H1 (cell line): ENCODE measurements around the gene UPF3A. TPM values are rescaled to one million over a fixed set of nuclear protein-coding genes. Genes with fewer than 3 reads are reported as not detected.

ENCODE experiments used
- CTCF ChIA-PET: fragments of 300-600 bp; sonication (Branson Sonifier 250); formaldehyde crosslinking; loops from one replicate; lab custom pipeline; 2021; ENCODE audit not compliant: partially characterized antibody; lab: Charles Lee
- POLR2A ChIA-PET: fragments of 300-600 bp; sonication (Branson Sonifier 250); formaldehyde crosslinking; loops from one replicate; lab custom pipeline; 2021; ENCODE audit warnings: inconsistent platforms; ENCODE audit not compliant: partially characterized antibody; lab: Charles Lee
- DNase-seq, 2 experiments: peaks; one replicate each; pipeline versions ENCODE4 v3.0.0 to v3.0.0-alpha.2; 2010 to 2022; ENCODE audit warnings: low spot score in 2 of 2, low read depth in 1 of 2, mixed read lengths in 1 of 2
- FAIRE-seq: peaks from 2 replicates; lab custom pipeline; 2011; peaks lifted over from hg19 to GRCh38; lab: Jason Lieb, UNC
- H2AFZ ChIP-seq: 2 replicates; pipeline ENCODE4 v1.8.1; 2012; ENCODE audit warnings: low read length, inconsistent platforms
- H2AK5ac ChIP-seq: 2 replicates; pipeline ENCODE4 v1.6.1; 2013; ENCODE audit warnings: low read depth, low read length
- H2BK120ac ChIP-seq: replicated peaks from 2 replicates; pipeline ENCODE3; 2013; ENCODE audit warnings: low read depth, low read length, inconsistent platforms
- H2BK12ac ChIP-seq: 2 replicates; pipeline ENCODE4 v1.6.1; 2013; ENCODE audit warnings: low read depth, low read length
- H2BK15ac ChIP-seq: 2 replicates; pipeline ENCODE4 v1.6.1; 2013; ENCODE audit warnings: low read length
- H2BK20ac ChIP-seq: 2 replicates; pipeline ENCODE4 v1.6.1; 2013; ENCODE audit warnings: low read length
- H2BK5ac ChIP-seq: 2 replicates; pipeline ENCODE4 v1.6.1; 2013; ENCODE audit warnings: low read depth, low read length
- H3K14ac ChIP-seq: 2 replicates; pipeline ENCODE4 v1.6.1; 2013; ENCODE audit warnings: inconsistent platforms; ENCODE audit not compliant: insufficient read length
- H3K18ac ChIP-seq: 2 replicates; pipeline ENCODE4 v1.6.1; 2013; ENCODE audit warnings: low read length; ENCODE audit errors: extremely low read depth
- H3K23ac ChIP-seq: 2 replicates; pipeline ENCODE4 v1.6.1; 2013; ENCODE audit warnings: inconsistent platforms; ENCODE audit not compliant: insufficient read length
- H3K23me2 ChIP-seq: 2 replicates; pipeline ENCODE4 v1.6.1; 2013; ENCODE audit warnings: low read depth, low read length
- H3K27ac ChIP-seq: 2 replicates; pipeline ENCODE4 v1.6.1; 2011; ENCODE audit warnings: low read depth, low read length, inconsistent platforms
- H3K27me3 ChIP-seq, 4 experiments: replicated peaks in 1 of 4; 1 replicate in 1 of 4; 2 replicates in 3 of 4; pipeline versions ENCODE4 v1.6.1 to v1.8.1; 2011 to 2013; ENCODE audit warnings: low read length in 3 of 4, mild to moderate bottlenecking in 3 of 4, inconsistent platforms in 2 of 4, mixed read lengths in 2 of 4, moderate library complexity in 1 of 4; ENCODE audit not compliant: control insufficient read depth in 3 of 4, insufficient read depth in 3 of 4; ENCODE audit errors: extremely low read depth in 1 of 4
- H3K36me3 ChIP-seq, 4 experiments: 2 replicates each; pipeline versions ENCODE4 v1.6.1 to v1.8.1; 2011 to 2013; ENCODE audit warnings: mild to moderate bottlenecking in 4 of 4, low read length in 3 of 4, moderate library complexity in 2 of 4, control low read depth in 1 of 4, inconsistent platforms in 1 of 4; ENCODE audit not compliant: insufficient read depth in 4 of 4, control insufficient read depth in 2 of 4
- H3K4ac ChIP-seq: replicated peaks from 2 replicates; pipeline ENCODE3; 2013; ENCODE audit warnings: low read length, low read depth, mixed read lengths, inconsistent platforms; ENCODE audit not compliant: insufficient read length
- H3K4me1 ChIP-seq, 4 experiments: replicated peaks in 1 of 4; 1 replicate in 1 of 4; 2 replicates in 3 of 4; pipeline versions ENCODE4 v1.6.1 to v1.8.1; 2011 to 2013; ENCODE audit warnings: low read length in 3 of 4, inconsistent platforms in 2 of 4, mixed read lengths in 1 of 4; ENCODE audit not compliant: insufficient read depth in 4 of 4, control insufficient read depth in 3 of 4
- H3K4me2 ChIP-seq, 2 experiments: 2 replicates each; pipeline versions ENCODE4 v1.6.1 to v1.8.1; 2011 to 2013; ENCODE audit warnings: low read depth in 2 of 2, low read length in 2 of 2, control low read depth in 1 of 2, inconsistent platforms in 1 of 2, mild to moderate bottlenecking in 1 of 2; ENCODE audit not compliant: insufficient read depth in 1 of 2
- H3K4me3 ChIP-seq, 4 experiments: fragments of 200-600, 300-600 bp in 1 of 4; sonication (generic), shearing (Covaris generic), sonication (Bioruptor Twin) in 1 of 4; 2 replicates each; pipeline versions ENCODE4 v1.5.1 to v1.8.1; 2011 to 2016; ENCODE audit warnings: low read length in 4 of 4, low read depth in 3 of 4, control low read depth in 2 of 4, inconsistent platforms in 2 of 4, mild to moderate bottlenecking in 2 of 4, mixed read lengths in 1 of 4, moderate library complexity in 1 of 4; ENCODE audit not compliant: insufficient read depth in 2 of 4; ENCODE audit errors: extremely low read depth in 1 of 4
- H3K56ac ChIP-seq: replicated peaks from 2 replicates; pipeline ENCODE3; 2013; ENCODE audit warnings: low read depth, mild to moderate bottlenecking, mixed read lengths, low read length, inconsistent platforms; ENCODE audit not compliant: insufficient read length
- H3K79me1 ChIP-seq: 2 replicates; pipeline ENCODE4 v1.6.1; 2013; ENCODE audit warnings: low read depth, low read length, control low read depth
- H3K79me2 ChIP-seq, 2 experiments: 2 replicates each; pipeline versions ENCODE4 v1.6.1 to v1.8.1; 2012 to 2013; ENCODE audit warnings: low read length in 2 of 2, mild to moderate bottlenecking in 2 of 2, inconsistent platforms in 1 of 2; ENCODE audit not compliant: insufficient read depth in 2 of 2, control insufficient read depth in 1 of 2
- H3K9ac ChIP-seq, 4 experiments: replicated peaks in 1 of 4; 1 replicate in 1 of 4; 2 replicates in 3 of 4; pipeline versions ENCODE4 v1.6.1 to v1.8.1; 2011 to 2013; ENCODE audit warnings: low read depth in 3 of 4, low read length in 3 of 4, control low read depth in 2 of 4, mild to moderate bottlenecking in 2 of 4, moderate library complexity in 2 of 4, inconsistent platforms in 1 of 4; ENCODE audit errors: extremely low read depth in 1 of 4
- H3K9me3 ChIP-seq, 2 experiments: 2 replicates each; pipeline versions ENCODE4 v1.6.1 to v1.8.1; 2012 to 2013; ENCODE audit warnings: mild to moderate bottlenecking in 2 of 2, moderate library complexity in 2 of 2, control low read depth in 1 of 2, inconsistent platforms in 1 of 2, low read depth in 1 of 2, low read length in 1 of 2, mixed read lengths in 1 of 2; ENCODE audit not compliant: insufficient read depth in 2 of 2
- H4K20me1 ChIP-seq, 2 experiments: replicated peaks in 1 of 2; 2 replicates each; pipeline versions ENCODE3 to v1.8.1; 2011 to 2013; ENCODE audit warnings: inconsistent platforms in 2 of 2, low read length in 2 of 2, mild to moderate bottlenecking in 1 of 2; ENCODE audit not compliant: insufficient read depth in 2 of 2, control insufficient read depth in 1 of 2
- H4K5ac ChIP-seq: 2 replicates; pipeline ENCODE4 v1.6.1; 2013; ENCODE audit warnings: low read length, low read depth, mixed read lengths, inconsistent platforms; ENCODE audit not compliant: insufficient read length
- H4K8ac ChIP-seq: 2 replicates; pipeline ENCODE4 v1.8.0; 2013; ENCODE audit warnings: mild to moderate bottlenecking, moderate library complexity, low read length, inconsistent platforms; ENCODE audit not compliant: insufficient read depth; ENCODE audit errors: extremely low read depth
- H4K91ac ChIP-seq: replicated peaks from 2 replicates; pipeline ENCODE3; 2013; ENCODE audit warnings: low read length, mixed read lengths, inconsistent platforms; ENCODE audit not compliant: insufficient read length
- CHD1 ChIP-seq: IDR thresholded peaks from 2 replicates; pipeline ENCODE4 v1.6.1; 2012; ENCODE audit warnings: low read depth, low read length, improper control_type of control experiment
- CHD2 ChIP-seq: IDR thresholded peaks from 2 replicates; pipeline ENCODE4 v1.6.1; 2012; ENCODE audit warnings: low read length, improper control_type of control experiment
- GTF2F1 ChIP-seq: IDR thresholded peaks from 2 replicates; pipeline ENCODE4 v1.6.1; 2012; ENCODE audit warnings: low read depth, low read length, improper control_type of control experiment, borderline replicate concordance
- JUND ChIP-seq: IDR thresholded peaks from 2 replicates; pipeline ENCODE4 v1.6.1; 2011; ENCODE audit warnings: mild to moderate bottlenecking, improper control_type of control experiment, low read length
- NRF1 ChIP-seq: IDR thresholded peaks from 2 replicates; pipeline ENCODE4 v1.6.1; 2011; ENCODE audit warnings: mild to moderate bottlenecking, low read depth, low read length, improper control_type of control experiment
- SAP30 ChIP-seq: fragments of 300-600 bp; sonication (generic); IDR thresholded peaks from 2 replicates; pipeline ENCODE4 v1.7.1; 2012; ENCODE audit warnings: low read length, moderate library complexity, mild to moderate bottlenecking, inconsistent platforms; ENCODE audit not compliant: insufficient read depth, insufficient replicate concordance
- SIRT6 ChIP-seq: IDR thresholded peaks from one replicate; pipeline ENCODE4 v1.7.1; 2012; ENCODE audit warnings: low read length, inconsistent platforms
- SP1 ChIP-seq: IDR thresholded peaks from 2 replicates; pipeline ENCODE4 v1.6.1; 2011; ENCODE audit warnings: low read depth, low read length
- SRF ChIP-seq: IDR thresholded peaks from 2 replicates; pipeline ENCODE4 v1.6.1; 2011; ENCODE audit warnings: mild to moderate bottlenecking, low read depth, low read length, moderate library complexity
- TAF7 ChIP-seq: optimal IDR thresholded peaks from 2 replicates; pipeline ENCODE3; 2011; ENCODE audit warnings: low read depth, mild to moderate bottlenecking, inconsistent platforms, low read length, moderate library complexity, borderline replicate concordance
- TEAD4 ChIP-seq: IDR thresholded peaks from 2 replicates; pipeline ENCODE4 v1.6.1; 2012; ENCODE audit warnings: low read depth, low read length, inconsistent platforms, mixed read lengths
- USF2 ChIP-seq: IDR thresholded peaks from 2 replicates; pipeline ENCODE4 v1.6.1; 2011; ENCODE audit warnings: low read length, improper control_type of control experiment
- ZNF274 ChIP-seq: IDR thresholded peaks from 2 replicates; pipeline ENCODE4 v1.7.0; 2012; ENCODE audit warnings: low read length, borderline replicate concordance; ENCODE audit errors: extremely low read depth
- WGBS, 2 experiments: shearing (Covaris generic) in 1 of 2; methylation state at CpG; one replicate each; pipeline versions ENCODE4 v1.1.6 to v1.1.7; 2013 to 2015; ENCODE audit warnings: low lambda C conversion rate in 2 of 2, mixed read lengths in 2 of 2, inconsistent platforms in 1 of 2, low coverage in 1 of 2, missing lambda C conversion rate in 1 of 2; ENCODE audit not compliant: insufficient replicate concordance in 2 of 2, insufficient coverage in 1 of 2, insufficient read length in 1 of 2; ENCODE audit errors: extremely low coverage in 1 of 2, missing lambda C conversion rate in 1 of 2; 5-methylcytosine and 5-hydroxymethylcytosine counted together
- polyA plus RNA-seq, 7 experiments: library from polyadenylated mRNA; depleted of rRNA in 3 of 7; stranded (reverse) in 5 of 7; unstranded in 2 of 7; fragments of >200 nt in 5 of 7; fragments of 200-250 nt in 2 of 7; gene quantifications; 1 replicate in 5 of 7; 2 replicates in 1 of 7; 4 replicates in 1 of 7; pipeline versions ENCODE4 v1.2.1 to v1.2.3, GENCODE V29; 2011 to 2013; ENCODE audit warnings: missing spikeins in 2 of 7, mixed read lengths in 2 of 7
- total RNA-seq: library from RNA; stranded (reverse); fragmentation: NEBNext Ultra II Directional; extraction: Animal tissue kit (Norgen Biotek cat#: 25700); gene quantifications from 2 replicates; pipeline ENCODE4 v1.2.1, GENCODE V29; 2021

Gene UPF3A
- total and polyA plus RNA-seq, 2 of the 8 experiments (the other 6 are each of a cell fraction or from before 2014, with no cell fraction given) = 47.1 to 58.2 TPM

- H3K4me3 ChIP-seq = peak overlapping the region in 1 of 4 experiments; percentile 94; a peak in 1 of 8 replicates
- H3K23me2 ChIP-seq = no peaks in the 10 kb centered on the region
- H3K23ac ChIP-seq = no peak overlapping the region
- H3K4me1 ChIP-seq = peaks cover 0 to 8% (median 3%) of the 10 kb centered on the region in 4 experiments; a peak in 4 of 7 replicates
- peak overlapping the region in 1 of 2 experiments; percentile 57; a peak in 2 of 4 replicates for H3K4me2 ChIP-seq
- no peak overlapping the region for H2BK120ac ChIP-seq
- H3K56ac ChIP-seq = no peak overlapping the region
- peaks cover 0 to 25% of the 10 kb centered on the region in 2 experiments; a peak in 2 of 4 replicates for H3K79me2 ChIP-seq
- DNase-seq (no peak), FAIRE-seq (no peak)
- H3K9ac ChIP-seq = no peak overlapping the region
- no peaks in the 10 kb centered on the region for H4K20me1 ChIP-seq
- no peaks in the 10 kb centered on the region for H3K9me3 ChIP-seq
- no peaks in the 10 kb centered on the region for H3K79me1 ChIP-seq
- H3K4ac ChIP-seq = no peak overlapping the region
- H2AK5ac ChIP-seq = no peak overlapping the region
- H3K14ac ChIP-seq = no peak overlapping the region
- no peak overlapping the region for H2BK15ac ChIP-seq
- no peaks in the 10 kb centered on the region for H3K27me3 ChIP-seq
- 83% methylated on average over 2 of the region's 2 CpGs; no CpG with 5 or more reads in 1 of the 2 experiments for WGBS, 2 experiments
- no peak overlapping the region for H2BK12ac ChIP-seq
- no peak overlapping the region for H4K8ac ChIP-seq
- no peak overlapping the region for H3K27ac ChIP-seq
- ChIA-PET POLR2A (interaction anchor here (1.0 to 3.7 kb wide), 11 partner anchors 8 to 55 kb away, joined by 3 to 35 read pairs (median 5); no protein-coding TSS in a partner anchor), CTCF (interaction anchor here (1.0 kb wide), 1 partner anchor 8 kb away, joined by 3 read pairs; no protein-coding TSS in a partner anchor)
- no peak overlapping the region for H2BK5ac ChIP-seq
- no peak overlapping the region for H2BK20ac ChIP-seq
- no peak overlapping the region for H4K91ac ChIP-seq
- no peak overlapping the region for H4K5ac ChIP-seq
- no peak overlapping the region for H3K18ac ChIP-seq
- H2AFZ ChIP-seq = no peak overlapping the region
- peaks cover 3 to 38% (median 8%) of the 10 kb centered on the region in 4 experiments; a peak in 5 of 8 replicates for H3K36me3 ChIP-seq
- TF ChIP-seq TEAD4 = no peak
- no peak for TF ChIP-seq GTF2F1
- TF ChIP-seq CHD1 = no peak
- no peak for TF ChIP-seq NRF1
- no peak for TF ChIP-seq ZNF274
- no peak for TF ChIP-seq TAF7
- no peak for TF ChIP-seq SRF
- no peak for TF ChIP-seq SAP30
- TF ChIP-seq SP1 = no peak
- no peak for TF ChIP-seq JUND
- no peak for TF ChIP-seq SIRT6
- no peak for TF ChIP-seq CHD2
- TF ChIP-seq USF2 = no peak
Measured at GRCh38 chr13:114279758-114280355, 1.5 kb upstream of the UPF3A start.
